HepG2 (cell line): Measurements from ENCODE around the gene SSC4D. TPM values are rescaled to one million over a fixed set of nuclear protein-coding genes. Genes with fewer than 3 reads are reported as not detected.

Experiments
- DDIT3 ChIP-seq: sonication (generic); formaldehyde crosslinking; IDR thresholded peaks from 2 replicates; pipeline ENCODE4 v1.4.0; 2020; ENCODE audit warnings: mild to moderate bottlenecking, missing genetic modification reagents
- DRAP1 ChIP-seq: IDR thresholded peaks from 2 replicates; pipeline ENCODE4 v1.6.1; 2016; ENCODE audit warnings: missing genetic modification reagents, missing compliant biosample characterization
- ELF3 ChIP-seq: IDR thresholded peaks from 2 replicates; pipeline ENCODE4 v1.6.1; 2016; ENCODE audit warnings: missing genetic modification reagents, missing compliant biosample characterization
- ETV6 ChIP-seq: sonication (generic); formaldehyde crosslinking; conservative IDR thresholded peaks from 2 replicates; pipeline ENCODE4 v1.4.0; 2020; ENCODE audit warnings: missing genetic modification reagents
- HCFC1 ChIP-seq: fragments of 150-350 bp; IDR thresholded peaks from 2 replicates; pipeline ENCODE4 v1.6.1; 2014; ENCODE audit warnings: low read depth, low read length
- HES4 ChIP-seq: sonication (generic); formaldehyde crosslinking; IDR thresholded peaks from 2 replicates; pipeline ENCODE4 v1.9.0; 2021; ENCODE audit warnings: mild to moderate bottlenecking, missing genetic modification reagents, borderline replicate concordance
- HNRNPL ChIP-seq: fragments of 200-400 bp; formaldehyde crosslinking; IDR thresholded peaks from 2 replicates; pipeline ENCODE4 v1.6.1; 2017; ENCODE audit warnings: mild to moderate bottlenecking, low read depth, low read length
- KDM2A ChIP-seq: sonication (generic); formaldehyde crosslinking; IDR thresholded peaks from 2 replicates; pipeline ENCODE4 v1.4.0; 2020; ENCODE audit warnings: low read depth, missing genetic modification reagents, borderline replicate concordance
- KDM3A ChIP-seq: IDR thresholded peaks from 2 replicates; pipeline ENCODE4 v1.6.1; 2018; ENCODE audit warnings: low read depth, missing compliant biosample characterization
- KDM5B ChIP-seq: sonication (generic); formaldehyde crosslinking; IDR thresholded peaks from 2 replicates; pipeline ENCODE4 v1.4.0; 2020; ENCODE audit warnings: missing genetic modification reagents, mild to moderate bottlenecking, borderline replicate concordance
- LCORL ChIP-seq, 2 experiments: fragments of 450-650 bp in 1 of 2; sonication (generic) in 1 of 2; formaldehyde crosslinking in 1 of 2; IDR thresholded peaks; 2 replicates each; pipeline versions ENCODE4 v1.5.0 to v1.6.1; 2017 to 2020; ENCODE audit warnings: antibody characterized with exemption in 1 of 2, missing genetic modification reagents in 1 of 2
- MED1 ChIP-seq: sonication (generic); formaldehyde crosslinking; IDR thresholded peaks from 2 replicates; pipeline ENCODE4 v1.4.0; 2020; ENCODE audit warnings: missing genetic modification reagents
- MTA3 ChIP-seq: sonication (generic); formaldehyde crosslinking; IDR thresholded peaks from 2 replicates; pipeline ENCODE4 v1.4.0; 2020; ENCODE audit warnings: missing genetic modification reagents
- RAD21 ChIP-seq: fragments of 450-650 bp; formaldehyde crosslinking; IDR thresholded peaks from 2 replicates; pipeline ENCODE4 v1.5.0; 2020; ENCODE audit warnings: mild to moderate bottlenecking
- RARA ChIP-seq: IDR thresholded peaks from 2 replicates; pipeline ENCODE4 v1.6.1; 2016; ENCODE audit warnings: missing genetic modification reagents, missing compliant biosample characterization
- SIN3A ChIP-seq: IDR thresholded peaks from 2 replicates; pipeline ENCODE4 v1.6.1; 2011; ENCODE audit warnings: low read depth, mild to moderate bottlenecking, control low read depth, low read length, borderline replicate concordance
- SP1 ChIP-seq, 2 experiments: fragments of 450-650 bp in 1 of 2; sonication (generic) in 1 of 2; formaldehyde crosslinking in 1 of 2; IDR thresholded peaks; 2 replicates each; pipeline versions ENCODE4 v1.4.0 to v1.6.1; 2016 to 2020; ENCODE audit warnings: missing genetic modification reagents in 1 of 2
- SP5 ChIP-seq: IDR thresholded peaks from 2 replicates; pipeline ENCODE4 v1.6.1; 2016; ENCODE audit warnings: low read depth, borderline replicate concordance
- SUZ12 ChIP-seq: fragments of 150-350 bp; IDR thresholded peaks from 2 replicates; pipeline ENCODE4 v1.6.1; 2014; ENCODE audit warnings: low read depth, low read length
- TAF1 ChIP-seq: sonication (generic); formaldehyde crosslinking; IDR thresholded peaks from 2 replicates; pipeline ENCODE4 v1.4.0; 2020; ENCODE audit warnings: missing genetic modification reagents
- TEAD2 ChIP-seq: sonication (generic); formaldehyde crosslinking; IDR thresholded peaks from 2 replicates; pipeline ENCODE4 v1.9.0; 2021; ENCODE audit warnings: missing genetic modification reagents
- THAP7 ChIP-seq: sonication (generic); formaldehyde crosslinking; IDR thresholded peaks from 2 replicates; pipeline ENCODE4 v1.8.1; 2023; ENCODE audit warnings: mild to moderate bottlenecking, missing genetic modification reagents
- ZBTB43 ChIP-seq: sonication (generic); formaldehyde crosslinking; conservative IDR thresholded peaks from 2 replicates; pipeline ENCODE4 v1.4.0; 2020; ENCODE audit warnings: missing genetic modification reagents
- ZBTB7A ChIP-seq: sonication (generic); formaldehyde crosslinking; IDR thresholded peaks from 2 replicates; pipeline ENCODE4 v1.8.0; 2022; ENCODE audit warnings: mild to moderate bottlenecking, missing genetic modification reagents
- ZFY ChIP-seq: sonication (generic); formaldehyde crosslinking; IDR thresholded peaks from 2 replicates; pipeline ENCODE4 v1.4.0; 2020; ENCODE audit warnings: missing genetic modification reagents
- ZFYVE20 ChIP-seq: sonication (generic); formaldehyde crosslinking; IDR thresholded peaks from 2 replicates; pipeline ENCODE4 v1.8.0; 2023; ENCODE audit warnings: low read depth, mild to moderate bottlenecking, moderate library complexity, missing genetic modification reagents, borderline replicate concordance
- ZNF20 ChIP-seq: sonication (generic); formaldehyde crosslinking; IDR thresholded peaks from 2 replicates; pipeline ENCODE4 v1.4.0; 2020; ENCODE audit warnings: mild to moderate bottlenecking, moderate library complexity, missing genetic modification reagents
- ZNF260 ChIP-seq: sonication (generic); formaldehyde crosslinking; IDR thresholded peaks from 2 replicates; pipeline ENCODE4 v1.4.0; 2020; ENCODE audit warnings: missing genetic modification reagents, low read depth, mild to moderate bottlenecking, borderline replicate concordance
- ZNF3 ChIP-seq: IDR thresholded peaks from 2 replicates; pipeline ENCODE4 v1.7.0; 2017; ENCODE audit warnings: inconsistent platforms
- ZNF354B ChIP-seq: sonication (generic); formaldehyde crosslinking; IDR thresholded peaks from 2 replicates; pipeline ENCODE4 v1.8.0; 2022; ENCODE audit warnings: mild to moderate bottlenecking, missing genetic modification reagents
- ZNF563 ChIP-seq: sonication (generic); formaldehyde crosslinking; IDR thresholded peaks from 2 replicates; pipeline ENCODE4 v1.8.0; 2022; ENCODE audit warnings: mild to moderate bottlenecking, moderate library complexity, missing genetic modification reagents
- ZNF879 ChIP-seq: sonication (generic); formaldehyde crosslinking; IDR thresholded peaks from 2 replicates; pipeline ENCODE4 v1.8.1; 2023; ENCODE audit warnings: missing genetic modification reagents
- polyA plus RNA-seq, 8 experiments: library from polyadenylated mRNA; depleted of rRNA in 3 of 8; stranded (reverse) in 7 of 8; unstranded in 1 of 8; fragments of >200 nt; fragmentation: Illumina TruSeq in 4 of 8; extraction: Trizol in 4 of 8; gene quantifications; 2 replicates each; pipeline versions ENCODE4 v1.2.1 to v1.2.3, GENCODE V29; 2011 to 2016; ENCODE audit warnings: low read depth in 4 of 8, missing spikeins in 1 of 8, mixed read lengths in 1 of 8; ENCODE audit not compliant: insufficient read depth in 1 of 8
- total RNA-seq, 5 experiments: library from RNA; depleted of rRNA; stranded (reverse); fragments of >200 nt; fragmentation: Illumina TruSeq; extraction: Trizol; gene quantifications; 2 replicates each; pipeline ENCODE4 v1.2.3, GENCODE V29; 2016; ENCODE audit warnings: low read depth in 1 of 5

Gene SSC4D
- total and polyA plus RNA-seq, 2 of the 13 experiments (the other 11 are each of a cell fraction or from before 2014, with no cell fraction given): 33.3 to 63.8 TPM

GRCh38 chr7:76409537-76409936, at the start of gene SSC4D (continued):
- TF ChIP-seq ZNF260 (CRISPR knock-in tag): no peak
- no peak for TF ChIP-seq ZNF20 (CRISPR knock-in tag)
- TF ChIP-seq ZFYVE20 (CRISPR knock-in tag): no peak
- TF ChIP-seq ZNF354B (CRISPR knock-in tag): no peak
- no peak for TF ChIP-seq KDM5B
- TF ChIP-seq TAF1 (CRISPR knock-in tag): peak; percentile 51; the same call in 1 of the 2 replicates
- no peak for TF ChIP-seq SP1 (IDR thresholded peaks at IDR 0.05)
- 0 out of 2 replicates have a peak, but pooled peaks have one; percentile 25 for TF ChIP-seq SP1 (CRISPR knock-in tag; IDR thresholded peaks at IDR 0.05)
- no peak for TF ChIP-seq LCORL (IDR thresholded peaks at IDR 0.05)
- 0 out of 2 replicates have a peak, but pooled peaks have one; percentile 37 for TF ChIP-seq LCORL (CRISPR knock-in tag; IDR thresholded peaks at IDR 0.05)
- no peak for TF ChIP-seq ZNF879 (CRISPR knock-in tag)
- peak; percentile 84 for TF ChIP-seq SP5 (CRISPR knock-in tag)
- TF ChIP-seq KDM3A (CRISPR knock-in tag): 0 out of 2 replicates have a peak, but pooled peaks have one; percentile 19
- no peak for TF ChIP-seq SUZ12
- TF ChIP-seq HES4 (CRISPR knock-in tag): no peak
- TF ChIP-seq TEAD2 (CRISPR knock-in tag): no peak
- peak; percentile 31; the same call in 1 of the 2 replicates for TF ChIP-seq RARA (CRISPR knock-in tag)
- no peak for TF ChIP-seq ZBTB7A (CRISPR knock-in tag)
- no peak for TF ChIP-seq MTA3 (CRISPR knock-in tag)
- peak; percentile 39; the same call in 1 of the 2 replicates for TF ChIP-seq ZFY (CRISPR knock-in tag)
- TF ChIP-seq KDM2A (CRISPR knock-in tag): 0 out of 2 replicates have a peak, but pooled peaks have one; percentile 23
- 0 out of 2 replicates have a peak, but pooled peaks have one; percentile 16 for TF ChIP-seq ELF3 (CRISPR knock-in tag)
- TF ChIP-seq THAP7 (CRISPR knock-in tag): no peak
- no peak for TF ChIP-seq HNRNPL
- TF ChIP-seq ETV6 (CRISPR knock-in tag): no peak
- TF ChIP-seq SIN3A: peak; percentile 58; the same call in 1 of the 2 replicates
- TF ChIP-seq DRAP1 (CRISPR knock-in tag): peak; percentile 55; the same call in 1 of the 2 replicates
- no peak for TF ChIP-seq HCFC1
- TF ChIP-seq MED1 (CRISPR knock-in tag): no peak
- TF ChIP-seq DDIT3 (CRISPR knock-in tag): no peak
- no peak for TF ChIP-seq ZBTB43 (CRISPR knock-in tag)
- no peak for TF ChIP-seq ZNF3 (CRISPR knock-in tag)
- TF ChIP-seq RAD21 (CRISPR knock-in tag): no peak
- no peak for TF ChIP-seq ZNF563 (CRISPR knock-in tag)
